Mucosa of rectum (tissue), 2 donors: ENCODE data around the gene TANGO2.

Experiments used
- H3K27ac ChIP-seq, 2 donors: one replicate each; pipeline ENCODE4 v1.7.0; 2013; ENCODE audit warnings: inconsistent platforms in 2 of 2, low read depth in 2 of 2, low read length in 2 of 2
- H3K27me3 ChIP-seq, 2 donors: one replicate each; pipeline ENCODE4 v1.7.0; 2013; ENCODE audit warnings: low read length in 2 of 2; ENCODE audit not compliant: control insufficient read depth in 2 of 2, insufficient read depth in 2 of 2
- H3K36me3 ChIP-seq, 2 donors: one replicate each; pipeline ENCODE4 v1.7.0; 2013; ENCODE audit warnings: low read length in 2 of 2; ENCODE audit not compliant: control insufficient read depth in 2 of 2, insufficient read depth in 2 of 2
- H3K4me1 ChIP-seq, 2 donors: one replicate each; pipeline ENCODE4 v1.7.0; 2013; ENCODE audit warnings: low read length in 2 of 2, mild to moderate bottlenecking in 1 of 2; ENCODE audit not compliant: control insufficient read depth in 2 of 2, insufficient read depth in 2 of 2
- H3K4me3 ChIP-seq, 2 donors: one replicate each; pipeline ENCODE4 v1.7.0; 2013; ENCODE audit warnings: low read length in 2 of 2
- H3K9ac ChIP-seq, 2 donors: one replicate each; pipeline ENCODE4 v1.7.0; 2013; ENCODE audit warnings: low read length in 2 of 2, low read depth in 1 of 2, mild to moderate bottlenecking in 1 of 2
- H3K9me3 ChIP-seq, 2 donors: one replicate each; pipeline ENCODE4 v1.7.0; 2013; ENCODE audit warnings: low read length in 2 of 2; ENCODE audit not compliant: control insufficient read depth in 2 of 2
- donor health status: healthy.
- donor health status: Normal muscosa, but diverticular disease.

Gene TANGO2

DNA sequence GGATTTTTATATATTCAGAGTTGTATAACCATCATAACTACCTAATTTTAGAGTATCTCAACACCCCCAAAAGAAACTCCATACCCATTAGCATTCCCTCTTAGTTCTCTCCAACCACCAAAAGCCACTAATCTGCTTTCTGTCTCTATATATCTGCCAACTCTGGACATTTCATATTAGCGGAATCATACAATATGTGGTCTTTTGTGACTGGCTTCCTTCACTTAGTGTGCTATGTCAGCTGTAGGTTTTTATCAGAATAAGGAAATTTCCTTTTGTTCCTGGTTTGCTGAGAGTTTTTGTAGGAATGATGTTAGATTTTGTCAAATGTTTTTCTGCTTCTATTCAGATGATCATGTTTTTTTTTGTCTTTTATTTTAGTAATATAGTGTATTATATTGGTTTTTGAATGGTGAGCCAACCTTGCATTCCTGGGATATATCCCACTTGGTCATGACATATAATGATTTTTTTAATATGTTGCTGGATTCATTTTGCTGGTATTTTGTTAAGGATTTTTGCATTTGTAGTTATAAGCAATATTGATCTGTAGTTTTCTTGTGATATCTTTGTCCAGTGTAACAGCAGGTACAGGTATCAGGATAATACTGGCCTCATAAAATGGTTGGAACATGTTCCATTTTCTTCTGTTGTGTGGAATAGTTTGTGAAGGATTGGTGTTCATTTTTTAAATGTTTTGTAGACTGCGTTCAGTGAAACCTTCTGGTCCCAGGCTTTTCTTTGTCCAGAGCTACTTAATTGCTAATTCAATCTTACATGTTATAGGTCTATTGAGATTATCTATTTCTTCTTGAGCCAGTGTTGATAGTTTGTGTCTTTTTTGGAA lies 75.9 kb downstream of the TANGO2 start:
- Histone ChIP-seq H3K27ac (no peak overlapping the region), H3K36me3 (peaks cover 76 to 78% of the 10 kb centered on the region in 2 donors), H3K9me3 (no peaks in the 10 kb centered on the region), H3K4me1 (no peaks in the 10 kb centered on the region), H3K9ac (no peak overlapping the region), H3K4me3 (no peak overlapping the region), H3K27me3 (no peaks in the 10 kb centered on the region)

DNA sequence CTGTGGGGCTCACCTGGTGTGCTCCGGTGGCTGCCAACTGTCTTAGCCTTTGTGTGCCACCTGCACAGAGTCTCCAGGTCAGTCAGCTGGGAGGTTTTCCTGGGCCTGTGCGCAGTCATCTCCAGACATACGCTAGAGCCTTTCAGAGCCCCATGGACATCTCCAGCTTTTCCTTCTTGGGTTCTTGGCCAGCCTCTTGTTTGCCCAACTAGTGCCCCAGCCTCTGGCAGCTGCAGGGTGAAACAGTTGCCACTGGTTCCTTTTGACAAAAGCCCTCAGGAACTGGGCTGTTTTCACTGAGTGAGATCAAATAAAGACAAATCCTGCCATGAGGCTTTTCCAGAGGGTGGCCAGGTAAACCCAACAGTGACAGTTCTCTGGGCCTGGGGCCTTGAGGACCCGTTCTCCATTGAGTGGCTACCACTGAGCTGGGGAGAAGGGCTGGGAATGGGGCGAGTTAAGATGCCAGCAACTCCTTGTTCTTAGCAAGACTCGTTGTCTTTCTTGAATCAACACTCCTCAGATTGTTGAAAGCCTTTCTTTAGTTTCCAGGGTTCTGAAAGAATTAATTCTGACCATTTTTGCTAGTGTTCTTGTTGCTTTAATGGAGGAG lies 78.3 kb downstream of the TANGO2 start:
- peaks cover 58 to 67% of the 10 kb centered on the region in 2 donors for H3K36me3 ChIP-seq

DNA sequence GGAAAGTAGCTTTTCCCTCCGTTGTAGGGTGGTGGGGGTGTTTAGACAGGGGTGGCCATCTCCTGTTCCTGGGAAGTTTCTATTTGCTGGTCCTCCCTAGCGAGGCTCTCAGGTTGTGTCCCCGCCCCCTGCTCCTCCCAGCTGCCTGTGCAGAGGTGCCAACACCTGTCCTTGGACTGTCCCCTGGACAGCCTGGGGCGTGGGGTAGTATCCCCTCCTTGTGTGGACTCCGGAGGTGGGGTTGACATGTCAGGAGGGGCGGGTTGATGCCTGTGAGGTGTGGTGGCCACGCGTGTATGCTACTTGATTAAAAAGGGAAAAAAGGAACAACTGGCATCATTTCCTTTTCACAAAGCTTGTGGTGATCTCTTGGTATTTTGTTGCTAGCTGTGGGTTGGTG lies 80.7 kb downstream of the TANGO2 start:
- H3K27me3 ChIP-seq = no peaks in the 10 kb centered on the region
- no peak overlapping the region for H3K9ac ChIP-seq
- H3K36me3 ChIP-seq = peaks cover 46 to 67% of the 10 kb centered on the region in 2 donors
- no peaks in the 10 kb centered on the region for H3K4me1 ChIP-seq
- no peaks in the 10 kb centered on the region for H3K9me3 ChIP-seq
- no peak overlapping the region for H3K27ac ChIP-seq
- no peak overlapping the region for H3K4me3 ChIP-seq

More for the DNA sequence above, 78.3 kb downstream of the TANGO2 start:
- Histone ChIP-seq H3K27ac (no peak overlapping the region), H3K27me3 (no peaks in the 10 kb centered on the region), H3K4me3 (no peak overlapping the region), H3K4me1 (no peaks in the 10 kb centered on the region), H3K9ac (no peak overlapping the region), H3K9me3 (no peaks in the 10 kb centered on the region)

DNA sequence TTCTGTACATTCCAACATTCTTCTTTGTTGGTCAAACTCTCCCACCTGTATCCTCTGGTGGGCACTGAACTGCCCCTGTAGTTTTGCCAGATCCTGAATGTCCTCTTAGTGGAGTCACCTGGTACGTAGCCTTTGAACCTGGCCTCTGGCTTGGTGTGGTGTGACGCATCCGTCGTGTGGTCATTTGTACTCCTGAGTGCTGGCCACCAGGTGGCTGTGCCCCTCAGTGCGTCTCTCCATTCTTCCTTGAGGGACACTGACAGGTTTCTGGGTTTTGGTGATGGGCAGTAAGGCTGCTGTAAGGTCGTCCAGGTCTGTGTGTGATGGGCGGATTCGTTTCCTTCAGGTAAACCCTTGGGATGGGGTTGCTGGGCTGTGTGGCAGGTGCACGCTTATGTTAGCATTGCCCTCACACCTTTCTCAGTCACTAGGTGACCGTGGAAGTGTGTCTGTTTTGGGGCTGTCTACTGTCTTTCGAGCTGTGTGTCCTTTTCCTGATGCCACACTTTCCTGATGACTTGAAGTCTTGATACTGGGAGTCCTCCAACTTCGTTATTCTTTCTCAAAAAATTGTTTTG lies 81.4 kb downstream of the TANGO2 start:
- H3K36me3 ChIP-seq = peaks cover 47 to 68% of the 10 kb centered on the region in 2 donors
- H3K9ac ChIP-seq = no peak overlapping the region

DNA sequence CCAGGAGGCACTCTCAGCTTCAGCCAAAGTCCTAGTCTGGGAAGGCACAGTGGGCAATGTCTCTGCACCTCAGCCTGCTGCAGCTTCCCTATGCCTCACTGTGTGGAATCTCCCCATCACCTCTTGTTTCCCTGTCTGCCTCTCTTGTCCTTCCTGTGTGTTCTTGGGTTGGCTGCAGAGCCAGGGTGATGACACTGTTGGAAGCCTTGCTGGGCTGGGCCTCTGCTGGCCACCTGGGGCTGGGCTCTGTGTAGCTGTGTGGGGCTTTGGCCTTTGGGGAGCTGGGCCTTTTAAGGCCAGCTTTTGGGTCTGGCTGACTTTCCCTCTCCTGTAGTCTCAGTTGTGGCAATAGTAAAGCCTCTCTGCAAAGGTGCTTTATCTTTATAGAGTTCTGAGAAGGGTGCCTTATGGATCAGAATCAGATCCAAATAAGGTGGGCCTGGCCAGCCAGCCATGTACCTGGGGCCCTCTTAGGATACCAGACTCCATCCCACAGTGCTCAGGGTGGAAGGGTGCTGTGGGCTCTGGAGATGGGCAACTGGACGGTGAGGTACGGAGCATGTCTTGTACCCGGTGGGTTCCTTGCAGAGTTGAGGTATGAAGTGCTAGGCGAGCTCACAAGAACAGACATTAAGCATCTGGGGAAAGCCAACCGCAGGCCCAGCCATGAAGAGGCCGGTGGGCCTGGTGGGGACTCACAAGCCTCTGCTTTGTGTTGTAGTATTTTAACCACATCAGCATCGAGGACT lies 84.7 kb downstream of the TANGO2 start:
- no peak overlapping the region for H3K4me3 ChIP-seq
- H3K9ac ChIP-seq = no peak overlapping the region
- no peak overlapping the region for H3K27ac ChIP-seq
- no peaks in the 10 kb centered on the region for H3K27me3 ChIP-seq
- H3K36me3 ChIP-seq = peaks cover 50 to 69% of the 10 kb centered on the region in 2 donors
- no peaks in the 10 kb centered on the region for H3K9me3 ChIP-seq
- no peaks in the 10 kb centered on the region for H3K4me1 ChIP-seq

More for the DNA sequence above, 81.4 kb downstream of the TANGO2 start:
- Histone ChIP-seq H3K9me3 (no peaks in the 10 kb centered on the region), H3K4me1 (no peaks in the 10 kb centered on the region), H3K27me3 (no peaks in the 10 kb centered on the region), H3K27ac (no peak overlapping the region), H3K4me3 (no peak overlapping the region)

DNA sequence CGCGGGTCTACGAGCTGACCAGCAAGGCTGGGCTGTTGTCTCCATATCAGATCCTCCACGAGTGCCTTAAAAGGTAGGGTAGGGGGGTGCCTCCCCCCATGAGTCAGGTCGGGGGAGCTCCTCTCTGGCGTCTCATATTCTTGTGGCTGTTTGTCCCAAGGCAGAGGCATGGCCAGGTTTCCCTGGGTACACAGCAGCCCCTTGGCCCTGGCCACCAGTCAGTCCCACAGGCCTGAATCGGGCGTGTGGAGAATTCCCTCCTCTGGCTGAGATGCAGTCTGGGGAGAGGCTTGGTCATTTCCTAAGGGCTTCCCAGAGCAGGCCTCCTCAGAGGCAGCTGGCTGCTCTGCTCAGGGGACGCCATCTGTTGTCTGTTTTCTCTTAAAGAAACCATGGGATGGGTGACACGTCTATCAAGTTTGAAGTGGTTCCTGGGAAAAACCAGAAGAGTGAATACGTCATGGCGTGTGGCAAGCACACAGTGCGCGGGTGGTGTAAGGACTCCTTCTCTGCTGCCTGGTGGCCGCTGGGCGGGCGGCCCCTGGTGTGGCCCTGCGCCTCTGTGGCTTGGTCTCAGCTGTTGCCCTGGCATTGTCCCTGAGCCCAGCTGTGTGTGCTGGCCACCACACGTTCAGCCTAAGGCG lies 85.4 kb downstream of the TANGO2 start:
- Histone ChIP-seq H3K27ac (no peak overlapping the region), H3K4me1 (no peaks in the 10 kb centered on the region), H3K9ac (no peak overlapping the region), H3K9me3 (no peaks in the 10 kb centered on the region), H3K27me3 (no peaks in the 10 kb centered on the region), H3K4me3 (no peak overlapping the region), H3K36me3 (peaks cover 48 to 75% of the 10 kb centered on the region in 2 donors)

DNA sequence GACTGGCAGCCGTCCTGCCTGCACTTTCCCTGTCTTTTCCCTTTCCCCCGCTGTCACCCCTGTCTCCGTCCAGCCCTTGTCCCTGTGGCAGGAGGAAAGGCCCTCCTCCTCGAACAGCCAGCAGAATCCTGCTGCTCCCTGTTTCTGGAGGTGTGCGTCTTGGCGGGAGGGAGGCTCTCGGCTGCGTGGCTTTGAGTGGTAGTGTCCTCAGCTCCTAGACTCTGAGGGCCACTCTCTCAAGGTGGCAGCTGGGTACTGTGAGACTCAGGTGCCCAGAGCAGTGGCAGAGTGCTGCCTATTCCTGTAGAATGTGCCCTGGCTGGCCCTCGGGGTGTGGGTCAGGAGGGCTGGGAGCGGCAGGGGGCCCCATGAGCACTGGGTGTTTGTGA lies 85.9 kb downstream of the TANGO2 start:
- Histone ChIP-seq H3K9ac (no peak overlapping the region), H3K27ac (no peak overlapping the region), H3K9me3 (no peaks in the 10 kb centered on the region), H3K4me3 (no peak overlapping the region), H3K36me3 (peaks cover 48 to 77% of the 10 kb centered on the region in 2 donors), H3K4me1 (no peaks in the 10 kb centered on the region), H3K27me3 (no peaks in the 10 kb centered on the region)

DNA sequence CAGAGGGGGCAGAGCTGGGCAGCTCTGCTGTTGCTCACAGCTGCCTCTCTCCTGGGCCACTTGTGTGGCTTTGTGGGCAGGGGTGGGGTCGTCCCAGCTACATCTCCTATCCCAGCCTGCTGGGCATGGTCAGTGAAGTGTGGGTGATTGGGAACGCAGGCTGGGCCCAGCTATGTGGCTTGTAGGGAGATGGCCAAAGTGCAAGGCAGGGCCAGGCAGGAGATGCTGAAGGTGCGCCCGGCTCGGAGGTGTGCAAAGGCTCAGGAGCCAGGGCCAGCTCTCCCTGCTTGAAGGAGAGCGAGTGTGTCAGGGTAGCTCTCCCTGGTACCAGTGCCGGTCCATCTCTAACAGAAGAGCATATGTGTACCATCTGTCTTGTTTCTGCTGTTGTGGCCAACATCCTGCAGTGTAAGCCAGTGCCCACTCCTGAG lies 86.6 kb downstream of the TANGO2 start:
- no peak overlapping the region for H3K9ac ChIP-seq
- H3K4me1 ChIP-seq = peaks cover 0 to 4% of the 10 kb centered on the region in 2 donors
- H3K4me3 ChIP-seq = no peak overlapping the region
- no peak overlapping the region for H3K27ac ChIP-seq
- peaks cover 53 to 77% of the 10 kb centered on the region in 2 donors for H3K36me3 ChIP-seq
- no peaks in the 10 kb centered on the region for H3K9me3 ChIP-seq
- no peaks in the 10 kb centered on the region for H3K27me3 ChIP-seq

DNA sequence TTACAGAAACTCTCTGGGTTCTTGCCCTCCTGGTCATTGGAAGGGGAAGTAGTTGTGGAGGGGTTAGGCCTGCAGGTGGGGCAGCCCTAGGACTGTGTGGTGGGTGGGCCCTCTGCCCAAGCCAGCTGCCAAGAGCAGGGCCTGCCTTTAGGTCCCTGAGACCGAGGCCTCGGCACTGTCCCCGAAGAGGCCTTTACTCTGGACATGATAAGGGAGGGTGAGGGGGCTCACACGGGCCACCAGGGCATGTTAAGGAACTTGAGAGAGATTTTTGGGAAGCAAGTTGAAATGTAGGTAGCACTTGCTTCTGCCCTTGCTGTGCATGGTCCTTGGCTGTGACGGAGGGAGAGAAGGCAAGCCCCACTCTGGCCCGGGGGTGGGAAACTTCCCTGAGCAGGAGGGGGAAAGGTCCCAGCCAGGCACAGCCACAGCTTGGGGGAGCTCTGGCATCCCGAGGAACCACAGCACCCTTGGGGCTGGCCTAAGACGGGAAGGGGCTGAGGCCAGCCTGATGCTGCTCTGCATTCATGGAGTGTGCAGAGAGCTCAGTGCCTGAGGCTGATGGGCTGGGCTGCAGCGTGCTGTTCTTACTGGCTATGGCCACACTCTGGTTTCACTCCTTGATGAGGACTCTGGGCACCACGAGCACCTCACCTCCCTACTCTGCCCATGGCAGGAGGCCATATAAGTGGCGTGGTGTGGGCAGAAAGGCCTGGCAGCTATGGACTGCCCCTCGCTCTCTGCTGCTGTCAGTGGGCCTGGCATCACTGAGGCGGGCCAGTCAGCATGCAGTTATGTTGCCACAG lies 87.2 kb downstream of the TANGO2 start:
- no peak overlapping the region for H3K27ac ChIP-seq
- H3K27me3 ChIP-seq = no peaks in the 10 kb centered on the region
- no peak overlapping the region for H3K4me3 ChIP-seq
- H3K4me1 ChIP-seq = peaks cover 0 to 4% of the 10 kb centered on the region in 2 donors
- H3K9me3 ChIP-seq = no peaks in the 10 kb centered on the region
- peaks cover 53 to 82% of the 10 kb centered on the region in 2 donors for H3K36me3 ChIP-seq
- no peak overlapping the region for H3K9ac ChIP-seq
